ENCODE data around the gene TTC28. TPM values are rescaled to one million over a fixed set of nuclear protein-coding genes. Genes with fewer than 3 reads are reported as not detected.

TTC28 gene
- total and polyA plus RNA-seq, 10 of the 15 experiments (the other 5 are each of a cell fraction or from before 2014, with no cell fraction given) = 0.15 to 8.4 (median 1.4) TPM

DNA sequence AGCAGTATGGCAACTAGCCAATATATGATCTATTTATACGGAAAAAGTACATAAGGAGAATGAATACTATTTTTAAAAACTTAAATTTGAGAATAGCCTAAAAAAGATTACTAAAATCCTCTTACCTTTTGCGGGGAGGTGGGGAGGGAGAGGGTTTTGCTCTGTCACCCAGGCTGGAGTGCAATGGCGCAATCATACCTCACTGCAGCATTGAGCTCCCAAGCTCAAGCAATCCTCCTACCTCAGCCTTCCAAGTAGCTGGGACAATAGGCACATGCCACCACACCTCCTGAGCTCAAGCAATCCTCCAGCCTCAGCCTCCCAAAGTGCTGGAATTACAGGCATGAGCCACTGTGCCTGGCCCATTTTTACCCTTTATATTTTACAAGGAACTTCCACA is 82.0 kb downstream of the TTC28 start:
- FAIRE-seq (no peak), ATAC-seq (no peak), DNase-seq (ENCODE audit: low read depth, low spot score) (no peak)
- RAD21 ChIA-PET (ENCODE audit: unreplicated experiment) = interaction anchor here (0.6 kb wide), 1 partner anchor 249 kb away, joined by 3 read pairs; no protein-coding TSS in a partner anchor
- Histone ChIP-seq H3K4me2 (ENCODE audit: control insufficient read depth, insufficient read depth) (no peak overlapping the region), H3K27me3 (replicated peaks in 1 of 2; ENCODE audit: control insufficient read depth in 2 of 2, insufficient read depth in 2 of 2, low read length in 1 of 2) (no peaks in the 10 kb centered on the region), H4K20me1 (ENCODE audit: control insufficient read depth, insufficient read depth) (no peaks in the 10 kb centered on the region), H3K9ac (ENCODE audit: control insufficient read depth, insufficient read depth, low read length) (no peak overlapping the region), H3K36me3 (ENCODE audit: control insufficient read depth in 2 of 2, insufficient read depth in 2 of 2, low read length in 1 of 2) (no peaks in the 10 kb centered on the region), H3K27ac (ENCODE audit: control insufficient read depth, insufficient read depth) (no peak overlapping the region), H3K4me3 (no peak overlapping the region), H2AFZ (ENCODE audit: control insufficient read depth, low read depth, low read length) (no peak overlapping the region), H3K9me3 (replicated peaks; ENCODE audit: control insufficient read depth, insufficient read depth, low read length) (no peaks in the 10 kb centered on the region), H3K4me1 (ENCODE audit: control insufficient read depth, insufficient read depth, low read length) (no peaks in the 10 kb centered on the region), H3K79me2 (ENCODE audit: control insufficient read depth, insufficient read depth, low read length) (no peaks in the 10 kb centered on the region)
- WGBS (ENCODE audit: insufficient coverage, insufficient replicate concordance, low lambda C conversion rate, missing lambda C conversion rate) = 65% methylated on average over 3 of the region's 3 CpGs
- POLR2A ChIA-PET = no interaction called here
- TF ChIP-seq, protein P1, sequence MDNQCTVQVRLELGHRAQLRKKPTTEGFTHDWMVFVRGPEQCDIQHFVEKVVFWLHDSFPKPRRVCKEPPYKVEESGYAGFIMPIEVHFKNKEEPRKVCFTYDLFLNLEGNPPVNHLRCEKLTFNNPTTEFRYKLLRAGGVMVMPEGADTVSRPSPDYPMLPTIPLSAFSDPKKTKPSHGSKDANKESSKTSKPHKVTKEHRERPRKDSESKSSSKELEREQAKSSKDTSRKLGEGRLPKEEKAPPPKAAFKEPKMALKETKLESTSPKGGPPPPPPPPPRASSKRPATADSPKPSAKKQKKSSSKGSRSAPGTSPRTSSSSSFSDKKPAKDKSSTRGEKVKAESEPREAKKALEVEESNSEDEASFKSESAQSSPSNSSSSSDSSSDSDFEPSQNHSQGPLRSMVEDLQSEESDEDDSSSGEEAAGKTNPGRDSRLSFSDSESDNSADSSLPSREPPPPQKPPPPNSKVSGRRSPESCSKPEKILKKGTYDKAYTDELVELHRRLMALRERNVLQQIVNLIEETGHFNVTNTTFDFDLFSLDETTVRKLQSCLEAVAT (IDR thresholded peaks at IDR 0.05) = no peak
- no peak for TF ChIP-seq KAT2A (conservative IDR thresholded peaks at IDR 0.05; ENCODE audit: control insufficient read depth, low read depth, low read length)
- no peak for TF ChIP-seq HDAC2 (IDR thresholded peaks at IDR 0.05)
- TF ChIP-seq POLR2AphosphoS2 (IDR thresholded peaks at IDR 0.05; ENCODE audit: low read depth, low read length) = no peak
- no peak for TF ChIP-seq NRF1 (conservative IDR thresholded peaks at IDR 0.05; ENCODE audit: low read depth, low read length)
- TF ChIP-seq, protein P2, sequence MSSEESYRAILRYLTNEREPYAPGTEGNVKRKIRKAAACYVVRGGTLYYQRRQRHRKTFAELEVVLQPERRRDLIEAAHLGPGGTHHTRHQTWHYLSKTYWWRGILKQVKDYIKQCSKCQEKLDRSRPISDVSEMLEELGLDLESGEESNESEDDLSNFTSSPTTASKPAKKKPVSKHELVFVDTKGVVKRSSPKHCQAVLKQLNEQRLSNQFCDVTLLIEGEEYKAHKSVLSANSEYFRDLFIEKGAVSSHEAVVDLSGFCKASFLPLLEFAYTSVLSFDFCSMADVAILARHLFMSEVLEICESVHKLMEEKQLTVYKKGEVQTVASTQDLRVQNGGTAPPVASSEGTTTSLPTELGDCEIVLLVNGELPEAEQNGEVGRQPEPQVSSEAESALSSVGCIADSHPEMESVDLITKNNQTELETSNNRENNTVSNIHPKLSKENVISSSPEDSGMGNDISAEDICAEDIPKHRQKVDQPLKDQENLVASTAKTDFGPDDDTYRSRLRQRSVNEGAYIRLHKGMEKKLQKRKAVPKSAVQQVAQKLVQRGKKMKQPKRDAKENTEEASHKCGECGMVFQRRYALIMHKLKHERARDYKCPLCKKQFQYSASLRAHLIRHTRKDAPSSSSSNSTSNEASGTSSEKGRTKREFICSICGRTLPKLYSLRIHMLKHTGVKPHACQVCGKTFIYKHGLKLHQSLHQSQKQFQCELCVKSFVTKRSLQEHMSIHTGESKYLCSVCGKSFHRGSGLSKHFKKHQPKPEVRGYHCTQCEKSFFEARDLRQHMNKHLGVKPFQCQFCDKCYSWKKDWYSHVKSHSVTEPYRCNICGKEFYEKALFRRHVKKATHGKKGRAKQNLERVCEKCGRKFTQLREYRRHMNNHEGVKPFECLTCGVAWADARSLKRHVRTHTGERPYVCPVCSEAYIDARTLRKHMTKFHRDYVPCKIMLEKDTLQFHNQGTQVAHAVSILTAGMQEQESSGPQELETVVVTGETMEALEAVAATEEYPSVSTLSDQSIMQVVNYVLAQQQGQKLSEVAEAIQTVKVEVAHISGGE (CRISPR knock-in tag; IDR thresholded peaks at IDR 0.05) = no peak
- no peak for TF ChIP-seq SMC3 (IDR thresholded peaks at IDR 0.05; ENCODE audit: borderline replicate concordance, low read length)
- TF ChIP-seq CREB1 (IDR thresholded peaks at IDR 0.05; ENCODE audit: low read depth) = no peak
- TF ChIP-seq YBX1 (IDR thresholded peaks at IDR 0.05) = no peak
- TF ChIP-seq NR2F1 (conservative IDR thresholded peaks at IDR 0.05) = no peak
- intact Hi-C loops (cut with micrococcal nuclease; ENCODE audit: unreplicated experiment) = no loop called here
- in situ Hi-C loops (cut with MboI) = loop anchor here (10.0 kb wide), 1 partner anchor 543 kb away; no protein-coding TSS in a partner anchor
- BruUV-seq (replicated peaks) = no TSS peak
- CTCF ChIA-PET = no interaction called here
- SMC1A ChIA-PET (ENCODE audit: uncharacterized antibody, unreplicated experiment) = no interaction called here

Measured in GM12878 (cell line).